H1 (cell line): ENCODE data around the gene MNX1. TPM values are rescaled to one million over a fixed set of nuclear protein-coding genes. Genes with fewer than 3 reads are reported as not detected.

Source experiments
- CTCF ChIA-PET: fragments of 300-600 bp; sonication (Branson Sonifier 250); formaldehyde crosslinking; loops from one replicate; lab custom pipeline; 2021; ENCODE audit not compliant: partially characterized antibody; lab: Charles Lee
- POLR2A ChIA-PET: fragments of 300-600 bp; sonication (Branson Sonifier 250); formaldehyde crosslinking; loops from one replicate; lab custom pipeline; 2021; ENCODE audit warnings: inconsistent platforms; ENCODE audit not compliant: partially characterized antibody; lab: Charles Lee
- DNase-seq, 2 experiments: peaks; one replicate each; pipeline versions ENCODE4 v3.0.0 to v3.0.0-alpha.2; 2010 to 2022; ENCODE audit warnings: low spot score in 2 of 2, low read depth in 1 of 2, mixed read lengths in 1 of 2
- FAIRE-seq: peaks from 2 replicates; lab custom pipeline; 2011; peaks lifted over from hg19 to GRCh38; lab: Jason Lieb, UNC
- H2AFZ ChIP-seq: 2 replicates; pipeline ENCODE4 v1.8.1; 2012; ENCODE audit warnings: low read length, inconsistent platforms
- H2AK5ac ChIP-seq: 2 replicates; pipeline ENCODE4 v1.6.1; 2013; ENCODE audit warnings: low read depth, low read length
- H2BK120ac ChIP-seq: replicated peaks from 2 replicates; pipeline ENCODE3; 2013; ENCODE audit warnings: low read depth, low read length, inconsistent platforms
- H2BK12ac ChIP-seq: 2 replicates; pipeline ENCODE4 v1.6.1; 2013; ENCODE audit warnings: low read depth, low read length
- H2BK15ac ChIP-seq: 2 replicates; pipeline ENCODE4 v1.6.1; 2013; ENCODE audit warnings: low read length
- H2BK20ac ChIP-seq: 2 replicates; pipeline ENCODE4 v1.6.1; 2013; ENCODE audit warnings: low read length
- H2BK5ac ChIP-seq: 2 replicates; pipeline ENCODE4 v1.6.1; 2013; ENCODE audit warnings: low read depth, low read length
- H3K14ac ChIP-seq: 2 replicates; pipeline ENCODE4 v1.6.1; 2013; ENCODE audit warnings: inconsistent platforms; ENCODE audit not compliant: insufficient read length
- H3K18ac ChIP-seq: 2 replicates; pipeline ENCODE4 v1.6.1; 2013; ENCODE audit warnings: low read length; ENCODE audit errors: extremely low read depth
- H3K23ac ChIP-seq: 2 replicates; pipeline ENCODE4 v1.6.1; 2013; ENCODE audit warnings: inconsistent platforms; ENCODE audit not compliant: insufficient read length
- H3K23me2 ChIP-seq: 2 replicates; pipeline ENCODE4 v1.6.1; 2013; ENCODE audit warnings: low read depth, low read length
- H3K27ac ChIP-seq: 2 replicates; pipeline ENCODE4 v1.6.1; 2011; ENCODE audit warnings: low read depth, low read length, inconsistent platforms
- H3K27me3 ChIP-seq, 4 experiments: replicated peaks in 1 of 4; 1 replicate in 1 of 4; 2 replicates in 3 of 4; pipeline versions ENCODE4 v1.6.1 to v1.8.1; 2011 to 2013; ENCODE audit warnings: low read length in 3 of 4, mild to moderate bottlenecking in 3 of 4, inconsistent platforms in 2 of 4, mixed read lengths in 2 of 4, moderate library complexity in 1 of 4; ENCODE audit not compliant: control insufficient read depth in 3 of 4, insufficient read depth in 3 of 4; ENCODE audit errors: extremely low read depth in 1 of 4
- H3K36me3 ChIP-seq, 4 experiments: 2 replicates each; pipeline versions ENCODE4 v1.6.1 to v1.8.1; 2011 to 2013; ENCODE audit warnings: mild to moderate bottlenecking in 4 of 4, low read length in 3 of 4, moderate library complexity in 2 of 4, control low read depth in 1 of 4, inconsistent platforms in 1 of 4; ENCODE audit not compliant: insufficient read depth in 4 of 4, control insufficient read depth in 2 of 4
- H3K4ac ChIP-seq: replicated peaks from 2 replicates; pipeline ENCODE3; 2013; ENCODE audit warnings: low read length, low read depth, mixed read lengths, inconsistent platforms; ENCODE audit not compliant: insufficient read length
- H3K4me1 ChIP-seq, 4 experiments: replicated peaks in 1 of 4; 1 replicate in 1 of 4; 2 replicates in 3 of 4; pipeline versions ENCODE4 v1.6.1 to v1.8.1; 2011 to 2013; ENCODE audit warnings: low read length in 3 of 4, inconsistent platforms in 2 of 4, mixed read lengths in 1 of 4; ENCODE audit not compliant: insufficient read depth in 4 of 4, control insufficient read depth in 3 of 4
- H3K4me2 ChIP-seq, 2 experiments: 2 replicates each; pipeline versions ENCODE4 v1.6.1 to v1.8.1; 2011 to 2013; ENCODE audit warnings: low read depth in 2 of 2, low read length in 2 of 2, control low read depth in 1 of 2, inconsistent platforms in 1 of 2, mild to moderate bottlenecking in 1 of 2; ENCODE audit not compliant: insufficient read depth in 1 of 2
- H3K4me3 ChIP-seq, 4 experiments: fragments of 200-600, 300-600 bp in 1 of 4; sonication (generic), shearing (Covaris generic), sonication (Bioruptor Twin) in 1 of 4; 2 replicates each; pipeline versions ENCODE4 v1.5.1 to v1.8.1; 2011 to 2016; ENCODE audit warnings: low read length in 4 of 4, low read depth in 3 of 4, control low read depth in 2 of 4, inconsistent platforms in 2 of 4, mild to moderate bottlenecking in 2 of 4, mixed read lengths in 1 of 4, moderate library complexity in 1 of 4; ENCODE audit not compliant: insufficient read depth in 2 of 4; ENCODE audit errors: extremely low read depth in 1 of 4
- H3K56ac ChIP-seq: replicated peaks from 2 replicates; pipeline ENCODE3; 2013; ENCODE audit warnings: low read depth, mild to moderate bottlenecking, mixed read lengths, low read length, inconsistent platforms; ENCODE audit not compliant: insufficient read length
- H3K79me1 ChIP-seq: 2 replicates; pipeline ENCODE4 v1.6.1; 2013; ENCODE audit warnings: low read depth, low read length, control low read depth
- H3K79me2 ChIP-seq, 2 experiments: 2 replicates each; pipeline versions ENCODE4 v1.6.1 to v1.8.1; 2012 to 2013; ENCODE audit warnings: low read length in 2 of 2, mild to moderate bottlenecking in 2 of 2, inconsistent platforms in 1 of 2; ENCODE audit not compliant: insufficient read depth in 2 of 2, control insufficient read depth in 1 of 2
- H3K9ac ChIP-seq, 4 experiments: replicated peaks in 1 of 4; 1 replicate in 1 of 4; 2 replicates in 3 of 4; pipeline versions ENCODE4 v1.6.1 to v1.8.1; 2011 to 2013; ENCODE audit warnings: low read depth in 3 of 4, low read length in 3 of 4, control low read depth in 2 of 4, mild to moderate bottlenecking in 2 of 4, moderate library complexity in 2 of 4, inconsistent platforms in 1 of 4; ENCODE audit errors: extremely low read depth in 1 of 4
- H3K9me3 ChIP-seq, 2 experiments: 2 replicates each; pipeline versions ENCODE4 v1.6.1 to v1.8.1; 2012 to 2013; ENCODE audit warnings: mild to moderate bottlenecking in 2 of 2, moderate library complexity in 2 of 2, control low read depth in 1 of 2, inconsistent platforms in 1 of 2, low read depth in 1 of 2, low read length in 1 of 2, mixed read lengths in 1 of 2; ENCODE audit not compliant: insufficient read depth in 2 of 2
- H4K20me1 ChIP-seq, 2 experiments: replicated peaks in 1 of 2; 2 replicates each; pipeline versions ENCODE3 to v1.8.1; 2011 to 2013; ENCODE audit warnings: inconsistent platforms in 2 of 2, low read length in 2 of 2, mild to moderate bottlenecking in 1 of 2; ENCODE audit not compliant: insufficient read depth in 2 of 2, control insufficient read depth in 1 of 2
- H4K5ac ChIP-seq: 2 replicates; pipeline ENCODE4 v1.6.1; 2013; ENCODE audit warnings: low read length, low read depth, mixed read lengths, inconsistent platforms; ENCODE audit not compliant: insufficient read length
- H4K8ac ChIP-seq: 2 replicates; pipeline ENCODE4 v1.8.0; 2013; ENCODE audit warnings: mild to moderate bottlenecking, moderate library complexity, low read length, inconsistent platforms; ENCODE audit not compliant: insufficient read depth; ENCODE audit errors: extremely low read depth
- H4K91ac ChIP-seq: replicated peaks from 2 replicates; pipeline ENCODE3; 2013; ENCODE audit warnings: low read length, mixed read lengths, inconsistent platforms; ENCODE audit not compliant: insufficient read length
- BACH1 ChIP-seq: IDR thresholded peaks from 2 replicates; pipeline ENCODE4 v1.6.1; 2012; ENCODE audit warnings: low read length, improper control_type of control experiment
- GABPA ChIP-seq: IDR thresholded peaks from 2 replicates; pipeline ENCODE4 v1.6.1; 2011; ENCODE audit warnings: mild to moderate bottlenecking, low read length, moderate library complexity, borderline replicate concordance; ENCODE audit not compliant: insufficient read depth
- GTF2F1 ChIP-seq: IDR thresholded peaks from 2 replicates; pipeline ENCODE4 v1.6.1; 2012; ENCODE audit warnings: low read depth, low read length, improper control_type of control experiment, borderline replicate concordance
- HDAC6 ChIP-seq: IDR thresholded peaks from one replicate; pipeline ENCODE4 v1.7.1; 2012; ENCODE audit warnings: low read depth, mild to moderate bottlenecking, inconsistent platforms, low read length, moderate library complexity
- NANOG ChIP-seq: IDR thresholded peaks from 2 replicates; pipeline ENCODE4 v1.6.1; 2011; ENCODE audit warnings: low read length, low read depth, mild to moderate bottlenecking, inconsistent platforms; ENCODE audit not compliant: insufficient read depth, poor library complexity, severe bottlenecking
- POU5F1 ChIP-seq: IDR thresholded peaks from 2 replicates; pipeline ENCODE4 v1.6.1; 2011; ENCODE audit warnings: low read depth, mild to moderate bottlenecking, low read length, moderate library complexity
- WGBS, 2 experiments: shearing (Covaris generic) in 1 of 2; methylation state at CpG; one replicate each; pipeline versions ENCODE4 v1.1.6 to v1.1.7; 2013 to 2015; ENCODE audit warnings: low lambda C conversion rate in 2 of 2, mixed read lengths in 2 of 2, inconsistent platforms in 1 of 2, low coverage in 1 of 2, missing lambda C conversion rate in 1 of 2; ENCODE audit not compliant: insufficient replicate concordance in 2 of 2, insufficient coverage in 1 of 2, insufficient read length in 1 of 2; ENCODE audit errors: extremely low coverage in 1 of 2, missing lambda C conversion rate in 1 of 2; 5-methylcytosine and 5-hydroxymethylcytosine counted together
- polyA plus RNA-seq, 7 experiments: library from polyadenylated mRNA; depleted of rRNA in 3 of 7; stranded (reverse) in 5 of 7; unstranded in 2 of 7; fragments of >200 nt in 5 of 7; fragments of 200-250 nt in 2 of 7; gene quantifications; 1 replicate in 5 of 7; 2 replicates in 1 of 7; 4 replicates in 1 of 7; pipeline versions ENCODE4 v1.2.1 to v1.2.3, GENCODE V29; 2011 to 2013; ENCODE audit warnings: missing spikeins in 2 of 7, mixed read lengths in 2 of 7
- total RNA-seq: library from RNA; stranded (reverse); fragmentation: NEBNext Ultra II Directional; extraction: Animal tissue kit (Norgen Biotek cat#: 25700); gene quantifications from 2 replicates; pipeline ENCODE4 v1.2.1, GENCODE V29; 2021
- TF ChIP-seq, protein P1 (sequence below): IDR thresholded peaks from 2 replicates; pipeline ENCODE4 v1.6.1; 2012; ENCODE audit warnings: low read length, inconsistent platforms

The MNX1 gene
- total and polyA plus RNA-seq, 2 of the 8 experiments (the other 6 are each of a cell fraction or from before 2014, with no cell fraction given): 0.39 TPM; not detected in 1

DNA sequence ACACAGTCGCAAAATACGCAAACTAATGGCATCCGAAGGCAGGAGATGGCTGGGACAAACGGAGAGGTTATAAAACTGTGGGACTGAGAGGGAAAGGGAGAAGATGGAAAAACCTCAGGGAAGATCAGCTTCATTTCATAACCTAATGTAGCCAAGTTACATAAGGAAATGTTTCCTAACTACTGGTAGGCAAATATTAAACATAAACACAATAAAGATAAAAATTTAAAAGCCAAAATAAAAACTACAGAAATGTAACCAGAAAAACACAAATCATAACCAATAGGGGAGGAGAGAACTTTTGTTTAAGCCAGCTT is 13.1 kb upstream of the MNX1 start:
- no peak for FAIRE-seq
- no peaks in the 10 kb centered on the region; a peak in 1 of 8 replicates for H3K36me3 ChIP-seq
- H3K4me1 ChIP-seq: peaks cover 4 to 27% (median 8%) of the 10 kb centered on the region in 4 experiments
- no peak overlapping the region for H3K9ac ChIP-seq
- H4K5ac ChIP-seq: no peak overlapping the region
- H3K14ac ChIP-seq: no peak overlapping the region
- ChIA-PET POLR2A (no interaction called here), CTCF (interaction anchor here (1.1 to 1.2 kb wide), 2 partner anchors 15 to 21 kb away, joined by 3 read pairs; no protein-coding TSS in a partner anchor)
- H3K9me3 ChIP-seq: no peaks in the 10 kb centered on the region
- no peak overlapping the region; a peak in 1 of 4 replicates for H3K4me2 ChIP-seq
- H3K79me2 ChIP-seq: no peaks in the 10 kb centered on the region
- H3K56ac ChIP-seq: no peak overlapping the region
- no peaks in the 10 kb centered on the region for H3K79me1 ChIP-seq
- H2AFZ ChIP-seq: no peak overlapping the region
- TF ChIP-seq POU5F1 (no peak), GTF2F1 (no peak), HDAC6 (no peak), GABPA (no peak), NANOG (no peak), BACH1 (no peak)
- TF ChIP-seq, protein P1, sequence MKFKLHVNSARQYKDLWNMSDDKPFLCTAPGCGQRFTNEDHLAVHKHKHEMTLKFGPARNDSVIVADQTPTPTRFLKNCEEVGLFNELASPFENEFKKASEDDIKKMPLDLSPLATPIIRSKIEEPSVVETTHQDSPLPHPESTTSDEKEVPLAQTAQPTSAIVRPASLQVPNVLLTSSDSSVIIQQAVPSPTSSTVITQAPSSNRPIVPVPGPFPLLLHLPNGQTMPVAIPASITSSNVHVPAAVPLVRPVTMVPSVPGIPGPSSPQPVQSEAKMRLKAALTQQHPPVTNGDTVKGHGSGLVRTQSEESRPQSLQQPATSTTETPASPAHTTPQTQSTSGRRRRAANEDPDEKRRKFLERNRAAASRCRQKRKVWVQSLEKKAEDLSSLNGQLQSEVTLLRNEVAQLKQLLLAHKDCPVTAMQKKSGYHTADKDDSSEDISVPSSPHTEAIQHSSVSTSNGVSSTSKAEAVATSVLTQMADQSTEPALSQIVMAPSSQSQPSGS: no peak
- peaks cover 4% of the 10 kb centered on the region; the same call in 1 of the 2 replicates for H3K23me2 ChIP-seq
- no peak for DNase-seq
- H3K4me3 ChIP-seq: no peak overlapping the region
- no peak overlapping the region for H3K27ac ChIP-seq
- no peak overlapping the region for H3K18ac ChIP-seq
- no peak overlapping the region for H4K91ac ChIP-seq
- H2AK5ac ChIP-seq: no peak overlapping the region
- peaks cover 8 to 14% of the 10 kb centered on the region in 2 experiments for H4K20me1 ChIP-seq
- no peak overlapping the region for H2BK15ac ChIP-seq
- no peak overlapping the region for H2BK12ac ChIP-seq
- H3K4ac ChIP-seq: no peak overlapping the region
- H3K23ac ChIP-seq: no peak overlapping the region
- H2BK20ac ChIP-seq: no peak overlapping the region
- no peak overlapping the region for H4K8ac ChIP-seq
- H2BK5ac ChIP-seq: no peak overlapping the region
- no peak overlapping the region for H2BK120ac ChIP-seq
- 28% methylated on average over 4 of the region's 4 CpGs; no CpG with 5 or more reads in 1 of the 2 experiments for WGBS, 2 experiments
- peaks cover 60 to 89% (median 71%) of the 10 kb centered on the region in 4 experiments for H3K27me3 ChIP-seq
